GM18517 (cell line): ENCODE data around the gene WWOX.

Experiments
- ATAC-seq: cut with Tn5 transposase; IDR thresholded peaks from one replicate; pipeline ENCODE4 v1.9.1; 2021; ENCODE audit warnings: mild to moderate bottlenecking, moderate library complexity; ENCODE audit not compliant: unreplicated experiment

WWOX gene

DNA sequence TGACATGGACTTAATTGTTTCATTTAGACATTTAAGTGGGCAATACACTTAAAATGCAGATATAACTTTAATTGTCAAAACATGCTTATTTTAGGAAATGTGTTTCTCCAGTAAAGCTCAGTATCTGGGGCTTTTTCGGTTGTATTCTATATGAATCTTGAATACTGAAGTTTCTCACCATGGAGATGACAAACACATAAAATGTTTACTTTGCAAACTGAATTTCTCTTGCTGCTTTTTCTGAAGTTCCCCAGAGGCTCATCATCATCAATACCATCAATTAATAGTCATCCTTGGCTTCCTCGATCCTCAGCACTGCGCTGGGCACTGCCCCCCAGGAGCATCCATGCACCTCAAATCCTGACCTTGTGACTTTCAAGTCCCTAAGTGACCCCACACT, 227.3 kb downstream of the WWOX start:
- ATAC-seq: no peak

- no peak for ATAC-seq
Observed at GRCh38 chr16:78331731-78332130, 232.3 kb downstream of the WWOX start.

DNA sequence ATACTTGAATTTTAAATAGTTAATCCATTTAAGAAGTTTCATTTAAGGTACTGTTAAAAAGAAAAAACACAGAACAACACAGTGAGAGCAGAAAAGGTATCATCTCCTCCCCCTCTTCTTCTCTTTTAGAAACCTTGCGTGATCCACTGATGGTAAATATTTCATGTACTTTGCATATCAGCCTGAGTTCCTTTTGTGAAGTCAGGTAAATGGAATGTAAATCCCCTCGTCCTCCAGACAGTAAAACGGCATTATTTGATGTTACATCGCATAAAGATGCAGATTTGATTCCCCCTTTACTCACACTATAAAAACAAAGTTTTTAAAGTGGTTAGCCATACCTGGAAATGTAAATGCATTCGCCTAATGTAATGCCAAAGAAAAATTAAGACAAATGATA, 234.4 kb downstream of the WWOX start:
- ATAC-seq: no peak

GRCh38 chr16:78340590-78340989, 241.1 kb downstream of the WWOX start:
- ATAC-seq: no peak

- no peak for ATAC-seq
Observed at GRCh38 chr16:78348068-78348467, 248.6 kb downstream of the WWOX start.

DNA sequence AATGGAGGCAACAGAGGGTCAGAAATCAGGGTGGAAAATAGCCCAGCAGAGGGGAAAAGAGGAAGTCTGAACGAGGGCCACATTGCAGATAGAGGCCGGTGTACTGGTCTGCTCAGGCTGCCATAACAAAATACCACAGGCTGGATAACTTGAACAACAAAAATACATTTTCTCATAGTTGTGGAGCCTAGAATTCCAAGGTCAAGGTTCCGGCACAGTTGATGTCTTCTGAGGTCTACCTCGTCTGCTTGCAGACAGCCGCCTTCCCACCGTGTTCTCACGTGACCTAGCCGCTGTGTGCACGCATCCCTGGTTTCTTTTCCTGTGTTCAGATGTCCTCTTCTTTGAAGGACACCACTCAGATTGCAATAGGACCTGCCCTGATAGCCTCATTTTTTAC, 249.4 kb downstream of the WWOX start:
- no peak for ATAC-seq

DNA sequence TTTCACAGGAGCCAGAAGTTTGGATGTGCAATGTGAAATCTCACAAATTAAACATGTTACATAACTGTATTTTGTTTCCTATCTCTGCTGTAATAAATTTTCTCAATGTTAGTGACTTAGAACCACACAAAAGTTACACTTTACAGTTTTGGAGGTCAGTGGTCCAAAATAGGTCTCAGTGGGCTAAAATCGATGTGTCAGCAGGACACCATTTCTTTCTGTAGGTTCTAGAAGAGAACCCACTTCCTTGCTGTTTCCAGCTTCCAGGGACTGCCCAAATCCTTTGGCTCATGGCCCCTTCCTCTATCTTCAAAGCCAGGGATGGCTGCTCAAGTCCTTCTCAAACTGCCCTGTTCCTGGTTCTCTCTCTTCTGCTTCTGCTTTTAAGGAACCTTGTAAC, 252.7 kb downstream of the WWOX start:
- no peak for ATAC-seq

GRCh38 chr16:78353640-78354275, 254.3 kb downstream of the WWOX start:
- no peak for ATAC-seq

- ATAC-seq: no peak
Observed at GRCh38 chr16:78362524-78363135, 263.2 kb downstream of the WWOX start.

DNA sequence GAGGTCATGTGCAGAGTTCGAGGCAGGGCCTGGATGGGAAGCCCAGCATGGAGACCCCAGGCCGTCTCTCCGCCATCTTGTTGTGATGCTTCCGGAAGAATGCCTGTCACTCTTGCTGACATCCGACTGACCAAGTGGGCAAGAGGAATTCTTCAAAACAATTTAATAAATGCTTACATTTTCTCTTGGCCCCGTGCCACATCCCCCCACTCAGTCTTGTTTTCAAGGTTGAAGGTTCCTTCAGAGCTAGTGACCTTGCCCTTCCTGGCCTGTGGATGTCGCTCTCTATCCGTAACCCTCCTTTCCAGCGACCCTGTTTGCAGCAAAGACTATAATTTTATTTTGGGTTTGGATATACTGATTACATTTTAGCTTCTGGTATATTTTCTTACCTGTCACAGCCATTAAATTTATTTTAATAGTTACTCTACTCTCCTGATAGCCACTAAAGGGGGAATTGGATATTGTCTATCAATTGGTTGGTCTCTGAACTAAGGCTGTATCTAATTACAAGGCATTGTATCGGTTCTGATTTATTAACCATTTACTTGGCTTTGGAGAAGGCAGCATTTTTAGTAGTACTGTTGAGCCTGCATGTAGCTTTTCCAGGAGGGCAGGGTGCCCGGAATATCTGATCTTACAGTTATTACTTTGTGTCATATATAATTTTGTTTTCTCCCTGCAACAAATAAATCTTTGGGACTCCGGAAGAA, 264.5 kb downstream of the WWOX start:
- ATAC-seq: no peak

DNA sequence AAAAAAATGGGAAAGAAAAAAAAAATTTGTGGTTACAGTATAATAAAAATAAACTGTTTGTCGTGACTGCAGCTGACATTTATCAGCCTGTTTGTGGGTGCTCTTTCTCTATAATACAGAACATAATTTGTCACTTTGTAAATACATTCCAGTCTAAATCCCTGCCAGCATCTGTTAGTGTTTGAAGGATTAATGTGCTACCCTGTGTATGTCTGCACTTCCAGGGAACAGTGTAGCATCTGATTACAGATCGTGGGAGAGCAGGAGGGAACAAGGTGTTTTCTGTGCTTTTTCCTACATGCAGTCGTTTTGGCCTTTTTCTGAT, 265.1 kb downstream of the WWOX start:
- ATAC-seq: no peak

DNA sequence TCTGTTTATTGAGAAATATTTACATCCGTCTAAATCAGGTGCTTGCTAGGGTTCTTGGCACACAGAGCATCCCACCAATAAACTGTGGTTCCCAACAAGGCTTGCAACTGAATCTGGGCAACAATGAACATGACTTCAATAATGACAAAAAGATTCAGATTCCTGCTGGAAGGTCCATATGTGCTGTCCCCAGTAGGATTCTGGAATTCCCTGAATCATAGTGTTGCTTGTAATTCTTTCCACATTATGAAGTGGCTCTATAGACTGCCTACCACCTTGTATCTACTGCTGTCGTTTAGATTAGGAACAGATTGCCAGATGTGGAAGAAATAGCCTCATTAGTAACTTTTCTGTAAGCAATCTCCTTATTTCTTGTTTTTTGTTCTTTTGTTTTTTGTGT, 265.9 kb downstream of the WWOX start:
- ATAC-seq: no peak

DNA sequence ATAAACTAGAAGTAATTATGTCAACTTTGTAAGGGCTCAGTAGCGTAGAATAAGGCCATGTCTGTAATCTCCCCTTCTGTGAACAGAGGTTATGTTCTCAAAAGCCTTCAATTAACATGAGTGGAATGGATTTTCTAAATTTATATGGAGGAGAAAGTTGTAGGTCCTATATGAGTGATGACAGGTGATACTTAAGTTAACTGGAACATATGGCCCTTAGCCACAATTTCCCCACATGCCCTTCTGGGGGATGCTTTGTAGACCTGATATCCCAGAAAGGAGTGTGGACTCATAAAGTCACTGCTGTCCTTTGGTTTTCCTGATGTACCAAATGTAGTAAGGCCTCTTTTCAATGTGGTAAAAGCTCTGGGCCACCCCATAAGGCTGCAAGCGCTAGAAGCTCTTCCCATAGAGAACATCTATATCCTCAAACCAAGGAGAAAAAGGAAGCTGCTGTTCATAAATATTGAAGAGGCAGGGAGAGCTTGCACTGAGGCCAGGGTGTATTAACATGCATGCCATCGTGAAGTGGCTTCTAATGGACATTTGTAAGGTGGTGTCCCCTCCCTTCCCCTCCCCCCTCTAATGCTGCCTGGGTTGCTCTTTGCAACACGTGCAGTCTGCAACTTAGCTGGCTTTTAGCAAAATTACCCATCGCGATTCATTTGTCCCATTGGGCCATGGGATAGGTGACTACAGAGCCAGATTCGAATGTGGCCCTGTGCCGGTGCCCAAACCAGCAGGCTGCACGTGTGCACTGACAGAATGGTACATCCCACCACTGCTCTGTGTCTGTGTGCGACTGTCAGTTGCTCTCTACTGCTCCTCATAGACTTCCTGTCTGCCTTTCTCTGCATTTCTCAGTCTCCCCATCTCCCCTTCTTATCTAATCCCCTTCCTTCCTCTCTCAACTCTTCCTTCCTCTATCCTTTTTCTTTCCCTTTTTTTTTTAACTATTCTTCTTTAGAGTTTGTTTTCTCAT, 269.0 kb downstream of the WWOX start:
- ATAC-seq: no peak

- ATAC-seq: no peak
Observed at GRCh38 chr16:78372277-78372676, 272.8 kb downstream of the WWOX start.

DNA sequence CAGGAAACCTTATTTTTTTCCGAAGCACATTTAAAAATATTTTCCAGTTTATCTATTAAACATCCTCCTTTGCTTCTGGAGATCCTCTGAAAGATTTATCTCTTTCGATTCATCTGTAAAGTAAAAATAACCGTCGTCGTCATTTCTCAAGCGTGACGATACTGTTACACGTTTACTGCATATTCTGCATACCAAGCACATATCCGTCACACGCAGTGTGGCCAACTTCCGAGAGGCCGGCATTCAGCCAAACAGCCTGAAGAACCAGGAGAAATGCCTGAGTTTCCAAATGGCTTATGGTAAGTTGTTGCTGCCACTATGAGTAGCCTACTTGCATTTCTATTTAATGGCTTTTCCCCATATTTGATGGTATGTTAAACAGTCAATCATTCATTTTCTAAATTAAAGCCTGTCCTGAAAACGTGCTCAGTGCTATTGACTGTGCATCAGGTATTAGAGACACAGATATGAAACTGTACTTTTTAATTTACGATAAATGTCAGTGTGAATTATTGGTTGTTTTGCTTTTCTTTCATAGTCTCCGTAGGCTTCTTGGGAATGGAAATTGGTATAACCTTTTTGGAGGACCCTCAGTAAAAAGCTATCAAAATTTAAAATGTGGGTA, 275.7 kb downstream of the WWOX start:
- ATAC-seq: no peak

GRCh38 chr16:78376452-78376851, 277.0 kb downstream of the WWOX start:
- no peak for ATAC-seq

DNA sequence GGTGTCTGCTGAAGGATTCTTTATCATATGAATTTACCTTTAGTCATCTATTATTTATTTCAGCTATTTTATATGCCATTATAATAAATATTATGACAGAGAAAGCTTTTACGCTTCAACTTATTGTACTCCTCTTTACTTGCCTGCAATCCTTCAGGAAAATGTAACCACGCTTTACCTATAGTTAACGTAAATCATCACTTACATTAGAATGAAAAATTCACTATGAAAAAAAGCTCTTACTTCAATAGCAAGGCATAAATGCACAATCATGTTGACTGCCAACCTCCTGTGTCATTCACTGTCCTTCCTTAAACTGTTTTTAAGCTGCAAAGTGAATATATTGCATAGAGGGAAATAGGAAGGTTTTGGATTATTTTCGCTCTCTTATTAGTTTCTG, 277.9 kb downstream of the WWOX start:
- ATAC-seq: no peak

GRCh38 chr16:78381060-78381459, 281.6 kb downstream of the WWOX start:
- ATAC-seq: no peak

DNA sequence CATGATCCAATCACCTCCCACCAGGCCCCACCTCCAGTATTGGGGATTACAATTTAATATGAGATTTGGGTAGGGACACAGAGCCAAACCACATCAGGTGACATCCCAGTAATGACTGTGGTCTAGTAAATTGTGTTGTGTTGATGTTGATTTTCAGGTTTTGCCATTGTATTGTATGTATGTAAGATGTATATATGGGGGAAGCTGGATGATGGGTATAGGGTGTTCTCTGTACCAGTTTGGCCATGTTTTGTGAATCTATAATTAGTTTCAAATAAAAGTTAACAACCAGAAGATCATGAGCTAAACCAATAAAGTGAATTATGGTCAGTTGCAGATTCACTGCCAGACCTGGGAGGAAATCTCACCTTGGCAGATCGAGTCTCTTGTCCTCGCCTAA, 283.7 kb downstream of the WWOX start:
- ATAC-seq: no peak

GRCh38 chr16:78385086-78385805, 285.8 kb downstream of the WWOX start:
- no peak for ATAC-seq
